OCI-LY3 (cell line): ENCODE measurements around the gene BCR.

Experiments
- H2AFZ ChIP-seq: fragments of 200-600, 300-600 bp; shearing (Covaris generic); 2 replicates; pipeline ENCODE4 v1.6.0; 2014; ENCODE audit warnings: antibody characterized with exemption, low read depth, low read length
- H3K27ac ChIP-seq: fragments of 200-600, 300-600 bp; sonication (generic); 2 replicates; pipeline ENCODE4 v1.5.1; 2014; ENCODE audit warnings: mild to moderate bottlenecking, low read length, moderate library complexity, mixed read lengths
- H3K27me3 ChIP-seq: fragments of 200-600, 300-600 bp; sonication (generic); 2 replicates; pipeline ENCODE4 v1.6.1; 2014; ENCODE audit warnings: low read depth, low read length, mixed read lengths
- H3K36me3 ChIP-seq: fragments of 200-600, 300-600 bp; sonication (generic); replicated peaks from 2 replicates; pipeline ENCODE3; 2014; ENCODE audit warnings: low read depth, low read length, mixed read lengths
- H3K4me1 ChIP-seq: fragments of 300-600, 200-600 bp; sonication (generic); 2 replicates; pipeline ENCODE4 v1.6.1; 2014; ENCODE audit warnings: low read length, mixed read lengths
- H3K4me2 ChIP-seq: fragments of 200-600, 300-600 bp; sonication (generic); 2 replicates; pipeline ENCODE4 v1.6.1; 2014; ENCODE audit warnings: low read length, mixed read lengths
- H3K4me3 ChIP-seq: fragments of 300-600, 200-600 bp; sonication (generic); 2 replicates; pipeline ENCODE4 v1.5.1; 2014; ENCODE audit warnings: antibody characterized with exemption, mild to moderate bottlenecking, low read length, moderate library complexity
- H3K79me2 ChIP-seq: fragments of 300-600, 200-600 bp; shearing (Covaris generic); 2 replicates; pipeline ENCODE4 v1.6.1; 2014; ENCODE audit warnings: mild to moderate bottlenecking, low read length, mixed read lengths
- H3K9ac ChIP-seq: fragments of 300-600, 200-600 bp; shearing (Covaris generic); 2 replicates; pipeline ENCODE4 v1.6.0; 2014; ENCODE audit warnings: mild to moderate bottlenecking, low read length, moderate library complexity
- H3K9me3 ChIP-seq: fragments of 200-600, 300-600 bp; shearing (Covaris generic); 2 replicates; pipeline ENCODE4 v1.6.1; 2014; ENCODE audit warnings: low read length, mixed read lengths; ENCODE audit not compliant: insufficient read depth
- H4K20me1 ChIP-seq: fragments of 200-600, 300-600 bp; sonication (generic); 2 replicates; pipeline ENCODE4 v1.6.1; 2016; ENCODE audit warnings: low read length, mixed read lengths; ENCODE audit not compliant: insufficient read depth
- CTCF ChIP-seq: fragments of 200-600, 300-600 bp; sonication (generic); IDR thresholded peaks from 2 replicates; pipeline ENCODE4 v1.5.1; 2014; ENCODE audit warnings: antibody characterized with exemption, low read length, low read depth
- EZH2phosphoT487 ChIP-seq: fragments of 200-600 bp; shearing (Covaris generic); IDR thresholded peaks from 2 replicates; pipeline ENCODE4 v1.6.1; 2018; ENCODE audit warnings: antibody characterized with exemption, mixed run types, low read depth

The BCR gene

GRCh38 chr22:23271597-23271908 is 91.2 kb downstream of the BCR start:
- no peaks in the 10 kb centered on the region for H3K79me2 ChIP-seq
- H2AFZ ChIP-seq = no peak overlapping the region
- H3K9ac ChIP-seq = no peak overlapping the region
- H3K27ac ChIP-seq = no peak overlapping the region
- no peak for TF ChIP-seq EZH2phosphoT487
- no peak for TF ChIP-seq CTCF
- H3K27me3 ChIP-seq = no peaks in the 10 kb centered on the region; the same call in 1 of the 2 replicates
- no peaks in the 10 kb centered on the region for H4K20me1 ChIP-seq
- peaks cover 16% of the 10 kb centered on the region; the same call in 1 of the 2 replicates for H3K4me1 ChIP-seq
- H3K36me3 ChIP-seq = no peaks in the 10 kb centered on the region
- H3K4me3 ChIP-seq = no peak overlapping the region
- no peaks in the 10 kb centered on the region for H3K9me3 ChIP-seq
- no peak overlapping the region for H3K4me2 ChIP-seq

- H3K9me3 ChIP-seq = no peaks in the 10 kb centered on the region
- H4K20me1 ChIP-seq = no peaks in the 10 kb centered on the region
- H3K36me3 ChIP-seq = no peaks in the 10 kb centered on the region
- no peak overlapping the region for H3K9ac ChIP-seq
- no peak overlapping the region for H2AFZ ChIP-seq
- H3K79me2 ChIP-seq = no peaks in the 10 kb centered on the region
- peaks cover 16% of the 10 kb centered on the region; the same call in 1 of the 2 replicates for H3K4me1 ChIP-seq
- H3K27me3 ChIP-seq = no peaks in the 10 kb centered on the region; the same call in 1 of the 2 replicates
- TF ChIP-seq EZH2phosphoT487 = no peak
- TF ChIP-seq CTCF = no peak
- H3K4me3 ChIP-seq = no peak overlapping the region
- H3K4me2 ChIP-seq = no peak overlapping the region
- no peak overlapping the region for H3K27ac ChIP-seq
Measured at GRCh38 chr22:23272371-23272770, 92.1 kb downstream of the BCR start.

DNA sequence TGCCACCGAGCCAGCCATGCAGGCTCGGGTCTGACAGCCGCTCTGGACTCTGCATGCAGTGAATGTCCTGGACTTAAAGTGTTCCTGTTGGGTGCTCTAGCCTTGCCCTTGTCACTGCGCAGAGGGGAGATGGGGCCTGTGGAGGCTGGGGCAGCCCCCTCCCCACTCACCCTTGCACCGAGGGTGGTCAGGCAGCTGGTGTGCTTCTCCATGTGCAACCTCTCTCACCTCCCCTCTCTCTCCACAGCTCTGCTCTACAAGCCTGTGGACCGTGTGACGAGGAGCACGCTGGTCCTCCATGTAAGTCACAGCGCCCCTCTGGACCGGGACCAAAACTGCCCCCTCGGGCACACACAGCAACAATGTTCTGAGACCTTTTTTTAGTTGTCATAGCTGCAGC is 92.5 kb downstream of the BCR start:
- Histone ChIP-seq H3K4me2 (no peak overlapping the region), H3K36me3 (no peaks in the 10 kb centered on the region), H3K4me3 (no peak overlapping the region), H3K9ac (no peak overlapping the region), H3K27ac (no peak overlapping the region), H3K79me2 (no peaks in the 10 kb centered on the region), H3K27me3 (no peaks in the 10 kb centered on the region; the same call in 1 of the 2 replicates), H2AFZ (no peak overlapping the region), H4K20me1 (no peaks in the 10 kb centered on the region), H3K4me1 (peaks cover 16% of the 10 kb centered on the region; the same call in 1 of the 2 replicates), H3K9me3 (no peaks in the 10 kb centered on the region)
- TF ChIP-seq EZH2phosphoT487 = no peak
- no peak for TF ChIP-seq CTCF

DNA sequence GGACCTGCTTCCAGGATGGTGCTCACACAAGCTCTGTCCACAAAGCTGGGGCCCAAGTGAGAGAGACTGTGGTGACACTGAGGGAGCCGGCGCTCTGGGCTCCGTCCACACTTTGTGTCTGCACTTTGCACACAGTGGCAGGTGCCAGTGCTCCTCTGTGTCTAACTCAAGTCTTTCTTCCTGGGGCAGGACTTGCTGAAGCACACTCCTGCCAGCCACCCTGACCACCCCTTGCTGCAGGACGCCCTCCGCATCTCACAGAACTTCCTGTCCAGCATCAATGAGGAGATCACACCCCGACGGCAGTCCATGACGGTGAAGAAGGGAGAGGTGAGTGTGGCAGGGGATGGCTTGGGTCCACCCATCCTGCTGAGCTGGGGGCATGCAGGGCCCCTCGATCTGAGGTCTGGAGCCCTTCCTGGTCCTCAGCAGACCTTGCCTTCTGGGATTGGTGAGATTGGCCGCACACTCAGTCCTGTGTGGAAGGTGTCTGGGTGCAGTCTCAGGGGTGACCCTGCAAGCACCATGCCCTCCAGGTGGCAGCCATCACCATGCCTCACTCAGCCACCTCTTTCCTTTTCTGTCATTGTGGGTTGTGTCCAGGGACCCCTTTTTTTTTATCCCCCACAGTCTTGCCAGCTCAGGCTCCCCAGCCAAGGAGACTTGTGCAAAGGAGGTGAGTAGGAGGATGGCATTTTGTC is 93.3 kb downstream of the BCR start:
- Histone ChIP-seq H3K79me2 (no peaks in the 10 kb centered on the region), H3K27ac (no peak overlapping the region), H3K4me2 (no peak overlapping the region), H3K27me3 (no peaks in the 10 kb centered on the region; the same call in 1 of the 2 replicates), H2AFZ (no peak overlapping the region), H3K4me1 (peaks cover 16% of the 10 kb centered on the region; the same call in 1 of the 2 replicates), H4K20me1 (no peaks in the 10 kb centered on the region), H3K9ac (no peak overlapping the region), H3K4me3 (no peak overlapping the region), H3K36me3 (no peaks in the 10 kb centered on the region), H3K9me3 (no peaks in the 10 kb centered on the region)
- TF ChIP-seq EZH2phosphoT487 (no peak), CTCF (no peak)
